Tibial nerve (tissue), 4 donors: ENCODE measurements around the gene HNRNPAB. TPM values are rescaled to one million over a fixed set of nuclear protein-coding genes. Genes with fewer than 3 reads are reported as not detected.

Experiments
- DNase-seq, 2 donors: peaks; one replicate each; pipeline ENCODE4 v3.0.0-alpha.2; 2019; ENCODE audit warnings: low spot score in 2 of 2
- H3K27ac ChIP-seq, 4 donors: fragments of 200-600 bp; sonication (generic) in 3 of 4; one replicate each; pipeline ENCODE4 v1.5.1; 2017 to 2019; ENCODE audit warnings: mild to moderate bottlenecking in 1 of 4
- H3K27me3 ChIP-seq, 2 donors: fragments of 200-600 bp; sonication (generic) in 1 of 2; one replicate each; pipeline versions ENCODE4 v1.5.1 to v1.6.0; 2017 to 2019
- H3K36me3 ChIP-seq, 3 donors: fragments of 200-600 bp; sonication (generic); one replicate each; pipeline ENCODE4 v1.5.1; 2018 to 2019
- H3K4me1 ChIP-seq, 4 donors: fragments of 200-600 bp; sonication (generic) in 3 of 4; one replicate each; pipeline ENCODE4 v1.5.1; 2017 to 2019
- H3K4me3 ChIP-seq, 4 donors: fragments of 200-600 bp; sonication (generic) in 3 of 4; one replicate each; pipeline ENCODE4 v1.5.1; 2017 to 2019; ENCODE audit warnings: mild to moderate bottlenecking in 1 of 4, moderate library complexity in 1 of 4
- H3K9me3 ChIP-seq, 4 donors: fragments of 200-600 bp; sonication (generic) in 3 of 4; one replicate each; pipeline ENCODE4 v1.5.1; 2017 to 2019
- EP300 ChIP-seq, 2 donors: sonication (generic); formaldehyde crosslinking; IDR thresholded peaks; one replicate each; pipeline ENCODE4 v1.6.1; 2017; ENCODE audit warnings: antibody characterized with exemption in 2 of 2, mild to moderate bottlenecking in 1 of 2
- POLR2A ChIP-seq, 2 donors: fragments of 450-650 bp; IDR thresholded peaks; one replicate each; pipeline ENCODE4 v1.6.1; 2017; ENCODE audit warnings: antibody characterized with exemption in 2 of 2, mild to moderate bottlenecking in 2 of 2, moderate library complexity in 2 of 2
- WGBS, 2 donors: methylation state at CpG; one replicate each; pipeline ENCODE4 v1.1.5; 2018; 5-methylcytosine and 5-hydroxymethylcytosine counted together
- total RNA-seq, 4 donors: library from RNA; depleted of rRNA; stranded (reverse); fragments of >200 nt; gene quantifications; one replicate each; pipeline ENCODE4 v1.1.0, GENCODE V29; 2016
- TF ChIP-seq, protein P1 (sequence below), 5 experiments: fragments of 200-600 bp in 3 of 5; fragments of 450-650 bp in 2 of 5; sonication (generic) in 3 of 5; IDR thresholded peaks; one replicate each; pipeline ENCODE4 v1.5.1; 2016 to 2019; ENCODE audit warnings: antibody characterized with exemption in 5 of 5, mild to moderate bottlenecking in 3 of 5, moderate library complexity in 2 of 5

Gene HNRNPAB
- 100 to 1,000 TPM in 3 of 4 donors, 10 to 100 TPM in 1; 92.0 to 135 (median 122) TPM for total RNA-seq

DNA sequence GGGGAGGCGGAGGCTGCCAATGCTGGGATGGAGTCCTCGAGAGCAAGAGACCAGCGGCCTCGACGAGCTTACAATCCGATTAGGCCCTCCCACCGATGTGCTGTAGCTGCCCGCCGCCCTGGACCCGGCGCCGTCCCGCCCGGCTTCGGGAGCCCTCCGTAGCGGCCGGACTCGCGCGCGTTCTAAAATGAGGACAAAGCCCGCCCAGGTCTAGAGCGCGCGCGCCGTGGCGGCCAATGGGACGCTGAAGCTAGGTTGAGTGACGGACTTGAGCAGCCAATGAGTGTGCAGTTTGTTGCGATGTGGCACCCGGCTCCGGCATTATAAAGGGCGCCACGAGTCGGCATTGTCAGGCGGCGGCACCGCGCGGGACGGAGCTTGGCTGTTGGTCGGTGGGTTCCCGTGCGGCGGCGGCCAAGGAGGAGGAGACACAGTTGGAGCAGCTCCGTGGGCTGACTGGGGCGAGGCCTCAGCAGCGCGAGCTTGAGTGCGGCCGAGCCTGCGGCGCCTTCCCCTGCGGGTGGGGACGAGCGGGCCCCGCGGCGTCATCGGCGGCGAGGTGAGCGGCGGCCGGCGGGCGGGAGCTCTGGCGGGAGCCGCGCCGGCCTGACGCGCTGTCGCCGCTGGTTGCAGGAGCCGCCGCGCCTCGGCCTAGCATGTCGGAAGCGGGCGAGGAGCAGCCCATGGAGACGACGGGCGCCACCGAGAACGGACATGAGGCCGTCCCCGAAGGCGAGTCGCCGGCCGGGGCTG, at the start of gene HNRNPAB:
Gene HNRNPAB (plus strand): TSS at position 352 of the 753 bp plus-strand sequence. CDS start 305 bp downstream, at position 657.
- no peaks in the 10 kb centered on the region for H3K9me3 ChIP-seq
- H3K4me1 ChIP-seq, result peaks cover 0 to 39% (median 20%) of the 10 kb centered on the region in 4 donors
- H3K27ac ChIP-seq, result peak within 1 kb of the TSS; percentile 25 to 95 (median 88)
- 1% methylated on average over 32 to 55 of the region's 96 CpGs for WGBS, 2 donors
- TF ChIP-seq, protein P1, sequence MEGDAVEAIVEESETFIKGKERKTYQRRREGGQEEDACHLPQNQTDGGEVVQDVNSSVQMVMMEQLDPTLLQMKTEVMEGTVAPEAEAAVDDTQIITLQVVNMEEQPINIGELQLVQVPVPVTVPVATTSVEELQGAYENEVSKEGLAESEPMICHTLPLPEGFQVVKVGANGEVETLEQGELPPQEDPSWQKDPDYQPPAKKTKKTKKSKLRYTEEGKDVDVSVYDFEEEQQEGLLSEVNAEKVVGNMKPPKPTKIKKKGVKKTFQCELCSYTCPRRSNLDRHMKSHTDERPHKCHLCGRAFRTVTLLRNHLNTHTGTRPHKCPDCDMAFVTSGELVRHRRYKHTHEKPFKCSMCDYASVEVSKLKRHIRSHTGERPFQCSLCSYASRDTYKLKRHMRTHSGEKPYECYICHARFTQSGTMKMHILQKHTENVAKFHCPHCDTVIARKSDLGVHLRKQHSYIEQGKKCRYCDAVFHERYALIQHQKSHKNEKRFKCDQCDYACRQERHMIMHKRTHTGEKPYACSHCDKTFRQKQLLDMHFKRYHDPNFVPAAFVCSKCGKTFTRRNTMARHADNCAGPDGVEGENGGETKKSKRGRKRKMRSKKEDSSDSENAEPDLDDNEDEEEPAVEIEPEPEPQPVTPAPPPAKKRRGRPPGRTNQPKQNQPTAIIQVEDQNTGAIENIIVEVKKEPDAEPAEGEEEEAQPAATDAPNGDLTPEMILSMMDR (IDR thresholded peaks at IDR 0.05), result peak in 2 of 5 experiments; percentile 33 to 55
- peak; percentile 97 to 98 for TF ChIP-seq POLR2A (IDR thresholded peaks at IDR 0.05)
- peak; percentile 49 to 100 for TF ChIP-seq EP300 (IDR thresholded peaks at IDR 0.05)
- peak; percentile 95 to 96 for DNase-seq
- H3K27me3 ChIP-seq, result no peaks in the 10 kb centered on the region
- peak within 1 kb of the TSS; percentile 81 to 99 (median 92) for H3K4me3 ChIP-seq
- H3K36me3 ChIP-seq, result peaks cover 0 to 28% (median 24%) of the 10 kb centered on the region in 3 donors

DNA sequence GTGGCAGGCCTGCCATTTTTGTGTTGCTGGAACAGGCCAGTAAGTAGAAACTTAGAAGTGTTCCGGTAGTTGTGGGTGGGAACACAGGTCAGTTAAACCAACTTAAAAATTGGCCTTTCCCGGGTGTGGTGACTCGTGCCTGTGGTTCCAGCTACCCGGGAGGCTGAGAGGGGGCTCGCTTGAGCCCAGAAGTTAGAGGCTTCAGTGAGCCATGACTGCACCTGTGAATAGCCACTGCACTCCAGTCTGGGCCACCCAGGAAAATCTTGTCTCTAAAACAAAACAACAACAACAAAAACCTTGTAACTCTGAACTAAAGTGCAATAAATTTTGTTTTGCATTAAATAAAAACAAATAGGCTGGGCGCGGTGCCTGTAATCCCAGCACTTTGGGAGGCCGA, 49.3 kb upstream of the HNRNPAB start:
- Histone ChIP-seq H3K27me3 (no peaks in the 10 kb centered on the region), H3K4me3 (no peak overlapping the region), H3K9me3 (no peaks in the 10 kb centered on the region), H3K27ac (no peak overlapping the region), H3K4me1 (peaks cover 0 to 30% (median 13%) of the 10 kb centered on the region in 4 donors), H3K36me3 (peaks cover 0 to 16% (median 0%) of the 10 kb centered on the region in 3 donors)
- no peak for TF ChIP-seq POLR2A (IDR thresholded peaks at IDR 0.05)
- TF ChIP-seq, protein P1 (IDR thresholded peaks at IDR 0.05), result no peak
- 67 to 78% methylated on average over 8 of the region's 8 CpGs for WGBS, 2 donors
- DNase-seq, result no peak

DNA sequence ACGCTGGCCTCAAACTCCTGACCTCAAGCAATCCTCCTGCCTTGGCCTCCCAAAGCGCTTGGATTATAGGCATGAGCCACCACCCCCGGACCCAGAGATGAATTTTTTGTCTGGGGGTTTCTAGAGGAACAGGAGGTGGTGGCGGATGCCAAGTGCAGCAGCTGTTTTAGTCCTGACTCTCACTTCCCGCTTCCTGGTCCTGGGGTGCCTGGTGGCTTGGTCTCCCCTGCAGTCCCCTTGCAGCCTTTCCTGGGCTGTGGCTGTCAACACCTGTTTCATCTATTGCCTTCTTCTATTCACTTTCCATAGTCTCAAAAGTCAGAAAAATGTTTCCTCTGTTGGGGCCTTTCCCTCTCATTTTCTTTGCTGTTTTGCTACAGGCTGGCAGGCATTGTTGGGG, 44.2 kb upstream of the HNRNPAB start:
- H3K36me3 ChIP-seq, result no peaks in the 10 kb centered on the region
- 83 to 87% methylated on average over 5 of the region's 5 CpGs for WGBS, 2 donors
- H3K27ac ChIP-seq, result no peak overlapping the region
- H3K4me1 ChIP-seq, result peaks cover 0 to 11% (median 3%) of the 10 kb centered on the region in 4 donors
- no peak overlapping the region for H3K4me3 ChIP-seq
- no peaks in the 10 kb centered on the region for H3K9me3 ChIP-seq
- peaks cover 0 to 9% of the 10 kb centered on the region in 2 donors for H3K27me3 ChIP-seq
- no peak for DNase-seq
- TF ChIP-seq POLR2A (IDR thresholded peaks at IDR 0.05), result no peak
- TF ChIP-seq, protein P1 (IDR thresholded peaks at IDR 0.05), result no peak
- TF ChIP-seq EP300 (IDR thresholded peaks at IDR 0.05), result no peak

DNA sequence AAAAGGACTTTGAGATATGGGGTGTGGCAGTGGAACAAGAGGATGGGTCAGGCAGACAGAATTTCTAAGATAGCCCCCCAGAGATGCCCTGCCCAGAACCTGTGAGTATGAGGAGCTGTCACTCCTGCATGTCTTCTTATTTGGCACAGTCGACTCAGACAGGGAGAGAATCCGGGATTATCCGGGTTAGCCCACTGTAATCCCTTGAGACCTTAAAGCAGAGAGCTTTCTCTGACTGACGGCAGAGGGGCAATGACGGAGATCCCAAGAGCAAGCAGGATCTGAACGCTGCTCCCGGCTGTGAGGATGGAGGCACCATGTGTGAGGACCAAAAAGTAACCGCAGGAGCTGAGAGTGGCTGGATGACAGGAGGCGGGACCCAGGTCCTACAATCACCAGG, 41.9 kb upstream of the HNRNPAB start:
- TF ChIP-seq POLR2A (IDR thresholded peaks at IDR 0.05) (no peak), EP300 (IDR thresholded peaks at IDR 0.05) (no peak)
- TF ChIP-seq, protein P1 (IDR thresholded peaks at IDR 0.05), result no peak
- no peak overlapping the region for H3K27ac ChIP-seq
- DNase-seq, result no peak
- H3K4me1 ChIP-seq, result peaks cover 0 to 11% (median 3%) of the 10 kb centered on the region in 4 donors
- H3K36me3 ChIP-seq, result no peaks in the 10 kb centered on the region
- H3K4me3 ChIP-seq, result no peak overlapping the region
- no peaks in the 10 kb centered on the region for H3K9me3 ChIP-seq
- WGBS, 2 donors, result 76 to 78% methylated on average over 9 of the region's 9 CpGs
- peaks cover 0 to 19% of the 10 kb centered on the region in 2 donors for H3K27me3 ChIP-seq
